Measurements from ENCODE around the gene SCARB1. TPM values are rescaled to one million over a fixed set of nuclear protein-coding genes. Genes with fewer than 3 reads are reported as not detected.

The SCARB1 gene
- total RNA-seq, 1 experiment from 2014 or later, result 68.3 TPM

- no peak; the same call in 1 of the 2 replicates for ATAC-seq
- no peak overlapping the region for H3K27ac Mint-ChIP-seq
- H3K27me3 Mint-ChIP-seq (ENCODE audit: low read depth), result peaks cover 3% of the 10 kb centered on the region
- peaks cover 24% of the 10 kb centered on the region for H3K9me3 Mint-ChIP-seq
- DNase-seq (ENCODE audit: low spot score), result peak; percentile 61
- H3K4me3 Mint-ChIP-seq, result no peak overlapping the region
- H3K4me1 Mint-ChIP-seq, result no peaks in the 10 kb centered on the region
- ChIA-PET CTCF (interaction anchor here (0.5 to 1.9 kb wide), 16 partner anchors 9 to 732 kb away, joined by 3 to 15 read pairs (median 3); no protein-coding TSS in a partner anchor), POLR2A (interaction anchor here (0.7 kb wide), 1 partner anchor 150 kb away, joined by 3 read pairs; no protein-coding TSS in a partner anchor)
- TF ChIP-seq ZBTB43 (CRISPR knock-in tag; IDR thresholded peaks at IDR 0.05), result no peak
- TF ChIP-seq, protein P1, sequence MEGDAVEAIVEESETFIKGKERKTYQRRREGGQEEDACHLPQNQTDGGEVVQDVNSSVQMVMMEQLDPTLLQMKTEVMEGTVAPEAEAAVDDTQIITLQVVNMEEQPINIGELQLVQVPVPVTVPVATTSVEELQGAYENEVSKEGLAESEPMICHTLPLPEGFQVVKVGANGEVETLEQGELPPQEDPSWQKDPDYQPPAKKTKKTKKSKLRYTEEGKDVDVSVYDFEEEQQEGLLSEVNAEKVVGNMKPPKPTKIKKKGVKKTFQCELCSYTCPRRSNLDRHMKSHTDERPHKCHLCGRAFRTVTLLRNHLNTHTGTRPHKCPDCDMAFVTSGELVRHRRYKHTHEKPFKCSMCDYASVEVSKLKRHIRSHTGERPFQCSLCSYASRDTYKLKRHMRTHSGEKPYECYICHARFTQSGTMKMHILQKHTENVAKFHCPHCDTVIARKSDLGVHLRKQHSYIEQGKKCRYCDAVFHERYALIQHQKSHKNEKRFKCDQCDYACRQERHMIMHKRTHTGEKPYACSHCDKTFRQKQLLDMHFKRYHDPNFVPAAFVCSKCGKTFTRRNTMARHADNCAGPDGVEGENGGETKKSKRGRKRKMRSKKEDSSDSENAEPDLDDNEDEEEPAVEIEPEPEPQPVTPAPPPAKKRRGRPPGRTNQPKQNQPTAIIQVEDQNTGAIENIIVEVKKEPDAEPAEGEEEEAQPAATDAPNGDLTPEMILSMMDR (IDR thresholded peaks at IDR 0.05), result peak; percentile 86
- peaks cover 16% of the 10 kb centered on the region for H3K36me3 Mint-ChIP-seq
These were observed 99.2 kb downstream of the SCARB1 start for GRCh38 chr12:124764451-124764850.

- Mint-ChIP-seq H3K27ac (no peak overlapping the region), H3K27me3 (ENCODE audit: low read depth) (peaks cover 3% of the 10 kb centered on the region), H3K36me3 (peaks cover 16% of the 10 kb centered on the region), H3K4me3 (no peak overlapping the region), H3K4me1 (peaks cover 6% of the 10 kb centered on the region; the same call in 1 of the 2 replicates), H3K9me3 (peaks cover 24% of the 10 kb centered on the region)
- ChIA-PET CTCF (interaction anchor here (1.4 to 1.9 kb wide), 2 partner anchors 8 to 29 kb away, joined by 8 to 15 read pairs; no protein-coding TSS in a partner anchor), POLR2A (no interaction called here)
- DNase-seq (ENCODE audit: low spot score) (no peak), ATAC-seq (no peak)
- TF ChIP-seq PRRX2 (CRISPR knock-in tag; IDR thresholded peaks at IDR 0.05) (no peak), ZNF396 (CRISPR knock-in tag; IDR thresholded peaks at IDR 0.05; ENCODE audit: borderline replicate concordance) (no peak), NR1H2 (CRISPR knock-in tag; IDR thresholded peaks at IDR 0.05) (no peak), ESRRA (CRISPR knock-in tag; IDR thresholded peaks at IDR 0.05; ENCODE audit: borderline replicate concordance) (no peak), CBFB (CRISPR knock-in tag; IDR thresholded peaks at IDR 0.05; ENCODE audit: low read depth) (no peak), TP53 (CRISPR knock-in tag; IDR thresholded peaks at IDR 0.05) (no peak), FOXP1 (CRISPR knock-in tag; IDR thresholded peaks at IDR 0.05; ENCODE audit: borderline replicate concordance) (no peak), ZNF121 (CRISPR knock-in tag; IDR thresholded peaks at IDR 0.05) (no peak), TCF7 (CRISPR knock-in tag; IDR thresholded peaks at IDR 0.05; ENCODE audit: low read depth) (no peak), GABPB1 (CRISPR knock-in tag; IDR thresholded peaks at IDR 0.05) (no peak), ELF4 (CRISPR knock-in tag; IDR thresholded peaks at IDR 0.05; ENCODE audit: low read depth) (no peak)
- TF ChIP-seq, protein P2, sequence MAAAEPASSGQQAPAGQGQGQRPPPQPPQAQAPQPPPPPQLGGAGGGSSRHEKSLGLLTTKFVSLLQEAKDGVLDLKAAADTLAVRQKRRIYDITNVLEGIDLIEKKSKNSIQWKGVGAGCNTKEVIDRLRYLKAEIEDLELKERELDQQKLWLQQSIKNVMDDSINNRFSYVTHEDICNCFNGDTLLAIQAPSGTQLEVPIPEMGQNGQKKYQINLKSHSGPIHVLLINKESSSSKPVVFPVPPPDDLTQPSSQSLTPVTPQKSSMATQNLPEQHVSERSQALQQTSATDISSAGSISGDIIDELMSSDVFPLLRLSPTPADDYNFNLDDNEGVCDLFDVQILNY (CRISPR knock-in tag; IDR thresholded peaks at IDR 0.05), result no peak
These were observed 100.1 kb downstream of the SCARB1 start for GRCh38 chr12:124763594-124763979.

GRCh38 chr12:124762791-124763593, 100.7 kb downstream of the SCARB1 start:
- POLR2A ChIA-PET, result no interaction called here
- no peak for DNase-seq (ENCODE audit: low spot score)
- no peak overlapping the region for H3K27ac Mint-ChIP-seq
- CTCF ChIA-PET, result interaction anchor here (0.6 to 2.0 kb wide), 3 partner anchors 29 to 57 kb away, joined by 3 to 15 read pairs (median 7); no protein-coding TSS in a partner anchor
- H3K27me3 Mint-ChIP-seq (ENCODE audit: low read depth), result peaks cover 3% of the 10 kb centered on the region
- H3K4me1 Mint-ChIP-seq, result peaks cover 8% of the 10 kb centered on the region; the same call in 1 of the 2 replicates
- peaks cover 16% of the 10 kb centered on the region for H3K36me3 Mint-ChIP-seq
- no peak for ATAC-seq
- no peak overlapping the region for H3K4me3 Mint-ChIP-seq
- H3K9me3 Mint-ChIP-seq, result peaks cover 24% of the 10 kb centered on the region
- TF ChIP-seq SMAD4 (CRISPR knock-in tag; IDR thresholded peaks at IDR 0.05), result no peak
- no peak for TF ChIP-seq ZNF671 (CRISPR knock-in tag; IDR thresholded peaks at IDR 0.05)
- TF ChIP-seq ZBTB21 (CRISPR knock-in tag; IDR thresholded peaks at IDR 0.05; ENCODE audit: borderline replicate concordance), result no peak
- no peak for TF ChIP-seq GTF2I (CRISPR knock-in tag; conservative IDR thresholded peaks at IDR 0.05)
- no peak for TF ChIP-seq ZNF219 (CRISPR knock-in tag; IDR thresholded peaks at IDR 0.05; ENCODE audit: borderline replicate concordance)
- TF ChIP-seq, protein P3, sequence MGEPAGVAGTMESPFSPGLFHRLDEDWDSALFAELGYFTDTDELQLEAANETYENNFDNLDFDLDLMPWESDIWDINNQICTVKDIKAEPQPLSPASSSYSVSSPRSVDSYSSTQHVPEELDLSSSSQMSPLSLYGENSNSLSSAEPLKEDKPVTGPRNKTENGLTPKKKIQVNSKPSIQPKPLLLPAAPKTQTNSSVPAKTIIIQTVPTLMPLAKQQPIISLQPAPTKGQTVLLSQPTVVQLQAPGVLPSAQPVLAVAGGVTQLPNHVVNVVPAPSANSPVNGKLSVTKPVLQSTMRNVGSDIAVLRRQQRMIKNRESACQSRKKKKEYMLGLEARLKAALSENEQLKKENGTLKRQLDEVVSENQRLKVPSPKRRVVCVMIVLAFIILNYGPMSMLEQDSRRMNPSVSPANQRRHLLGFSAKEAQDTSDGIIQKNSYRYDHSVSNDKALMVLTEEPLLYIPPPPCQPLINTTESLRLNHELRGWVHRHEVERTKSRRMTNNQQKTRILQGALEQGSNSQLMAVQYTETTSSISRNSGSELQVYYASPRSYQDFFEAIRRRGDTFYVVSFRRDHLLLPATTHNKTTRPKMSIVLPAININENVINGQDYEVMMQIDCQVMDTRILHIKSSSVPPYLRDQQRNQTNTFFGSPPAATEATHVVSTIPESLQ (CRISPR knock-in tag; IDR thresholded peaks at IDR 0.05), result no peak
- TF ChIP-seq SMAD3 (CRISPR knock-in tag; IDR thresholded peaks at IDR 0.05; ENCODE audit: borderline replicate concordance), result no peak
- no peak for TF ChIP-seq ZNF423 (CRISPR knock-in tag; IDR thresholded peaks at IDR 0.05)
- no peak for TF ChIP-seq PRRX2 (CRISPR knock-in tag; IDR thresholded peaks at IDR 0.05)
- TF ChIP-seq MXD4 (CRISPR knock-in tag; IDR thresholded peaks at IDR 0.05; ENCODE audit: borderline replicate concordance), result no peak
- TF ChIP-seq FOXK1 (CRISPR knock-in tag; IDR thresholded peaks at IDR 0.05), result no peak
- TF ChIP-seq, protein P4, sequence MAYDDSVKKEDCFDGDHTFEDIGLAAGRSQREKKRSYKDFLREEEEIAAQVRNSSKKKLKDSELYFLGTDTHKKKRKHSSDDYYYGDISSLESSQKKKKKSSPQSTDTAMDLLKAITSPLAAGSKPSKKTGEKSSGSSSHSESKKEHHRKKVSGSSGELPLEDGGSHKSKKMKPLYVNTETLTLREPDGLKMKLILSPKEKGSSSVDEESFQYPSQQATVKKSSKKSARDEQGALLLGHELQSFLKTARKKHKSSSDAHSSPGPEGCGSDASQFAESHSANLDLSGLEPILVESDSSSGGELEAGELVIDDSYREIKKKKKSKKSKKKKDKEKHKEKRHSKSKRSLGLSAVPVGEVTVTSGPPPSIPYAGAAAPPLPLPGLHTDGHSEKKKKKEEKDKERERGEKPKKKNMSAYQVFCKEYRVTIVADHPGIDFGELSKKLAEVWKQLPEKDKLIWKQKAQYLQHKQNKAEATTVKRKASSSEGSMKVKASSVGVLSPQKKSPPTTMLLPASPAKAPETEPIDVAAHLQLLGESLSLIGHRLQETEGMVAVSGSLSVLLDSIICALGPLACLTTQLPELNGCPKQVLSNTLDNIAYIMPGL (CRISPR knock-in tag; IDR thresholded peaks at IDR 0.05), result no peak

All from WTC11 (cell line).